H1 (cell line): ENCODE measurements around the gene GOLGA8J. TPM values are rescaled to one million over a fixed set of nuclear protein-coding genes. Genes with fewer than 3 reads are reported as not detected.

Experiments used
- CTCF ChIA-PET: fragments of 300-600 bp; sonication (Branson Sonifier 250); formaldehyde crosslinking; loops from one replicate; lab custom pipeline; 2021; ENCODE audit not compliant: partially characterized antibody; lab: Charles Lee
- POLR2A ChIA-PET: fragments of 300-600 bp; sonication (Branson Sonifier 250); formaldehyde crosslinking; loops from one replicate; lab custom pipeline; 2021; ENCODE audit warnings: inconsistent platforms; ENCODE audit not compliant: partially characterized antibody; lab: Charles Lee
- DNase-seq, 2 experiments: peaks; one replicate each; pipeline versions ENCODE4 v3.0.0 to v3.0.0-alpha.2; 2010 to 2022; ENCODE audit warnings: low spot score in 2 of 2, low read depth in 1 of 2, mixed read lengths in 1 of 2
- FAIRE-seq: peaks from 2 replicates; lab custom pipeline; 2011; peaks lifted over from hg19 to GRCh38; lab: Jason Lieb, UNC
- H2AFZ ChIP-seq: 2 replicates; pipeline ENCODE4 v1.8.1; 2012; ENCODE audit warnings: low read length, inconsistent platforms
- H2AK5ac ChIP-seq: 2 replicates; pipeline ENCODE4 v1.6.1; 2013; ENCODE audit warnings: low read depth, low read length
- H2BK120ac ChIP-seq: replicated peaks from 2 replicates; pipeline ENCODE3; 2013; ENCODE audit warnings: low read depth, low read length, inconsistent platforms
- H2BK12ac ChIP-seq: 2 replicates; pipeline ENCODE4 v1.6.1; 2013; ENCODE audit warnings: low read depth, low read length
- H2BK15ac ChIP-seq: 2 replicates; pipeline ENCODE4 v1.6.1; 2013; ENCODE audit warnings: low read length
- H2BK20ac ChIP-seq: 2 replicates; pipeline ENCODE4 v1.6.1; 2013; ENCODE audit warnings: low read length
- H2BK5ac ChIP-seq: 2 replicates; pipeline ENCODE4 v1.6.1; 2013; ENCODE audit warnings: low read depth, low read length
- H3K14ac ChIP-seq: 2 replicates; pipeline ENCODE4 v1.6.1; 2013; ENCODE audit warnings: inconsistent platforms; ENCODE audit not compliant: insufficient read length
- H3K18ac ChIP-seq: 2 replicates; pipeline ENCODE4 v1.6.1; 2013; ENCODE audit warnings: low read length; ENCODE audit errors: extremely low read depth
- H3K23ac ChIP-seq: 2 replicates; pipeline ENCODE4 v1.6.1; 2013; ENCODE audit warnings: inconsistent platforms; ENCODE audit not compliant: insufficient read length
- H3K23me2 ChIP-seq: 2 replicates; pipeline ENCODE4 v1.6.1; 2013; ENCODE audit warnings: low read depth, low read length
- H3K27ac ChIP-seq: 2 replicates; pipeline ENCODE4 v1.6.1; 2011; ENCODE audit warnings: low read depth, low read length, inconsistent platforms
- H3K27me3 ChIP-seq, 4 experiments: replicated peaks in 1 of 4; 1 replicate in 1 of 4; 2 replicates in 3 of 4; pipeline versions ENCODE4 v1.6.1 to v1.8.1; 2011 to 2013; ENCODE audit warnings: low read length in 3 of 4, mild to moderate bottlenecking in 3 of 4, inconsistent platforms in 2 of 4, mixed read lengths in 2 of 4, moderate library complexity in 1 of 4; ENCODE audit not compliant: control insufficient read depth in 3 of 4, insufficient read depth in 3 of 4; ENCODE audit errors: extremely low read depth in 1 of 4
- H3K36me3 ChIP-seq, 4 experiments: 2 replicates each; pipeline versions ENCODE4 v1.6.1 to v1.8.1; 2011 to 2013; ENCODE audit warnings: mild to moderate bottlenecking in 4 of 4, low read length in 3 of 4, moderate library complexity in 2 of 4, control low read depth in 1 of 4, inconsistent platforms in 1 of 4; ENCODE audit not compliant: insufficient read depth in 4 of 4, control insufficient read depth in 2 of 4
- H3K4ac ChIP-seq: replicated peaks from 2 replicates; pipeline ENCODE3; 2013; ENCODE audit warnings: low read length, low read depth, mixed read lengths, inconsistent platforms; ENCODE audit not compliant: insufficient read length
- H3K4me1 ChIP-seq, 4 experiments: replicated peaks in 1 of 4; 1 replicate in 1 of 4; 2 replicates in 3 of 4; pipeline versions ENCODE4 v1.6.1 to v1.8.1; 2011 to 2013; ENCODE audit warnings: low read length in 3 of 4, inconsistent platforms in 2 of 4, mixed read lengths in 1 of 4; ENCODE audit not compliant: insufficient read depth in 4 of 4, control insufficient read depth in 3 of 4
- H3K4me2 ChIP-seq, 2 experiments: 2 replicates each; pipeline versions ENCODE4 v1.6.1 to v1.8.1; 2011 to 2013; ENCODE audit warnings: low read depth in 2 of 2, low read length in 2 of 2, control low read depth in 1 of 2, inconsistent platforms in 1 of 2, mild to moderate bottlenecking in 1 of 2; ENCODE audit not compliant: insufficient read depth in 1 of 2
- H3K4me3 ChIP-seq, 4 experiments: fragments of 200-600, 300-600 bp in 1 of 4; sonication (generic), shearing (Covaris generic), sonication (Bioruptor Twin) in 1 of 4; 2 replicates each; pipeline versions ENCODE4 v1.5.1 to v1.8.1; 2011 to 2016; ENCODE audit warnings: low read length in 4 of 4, low read depth in 3 of 4, control low read depth in 2 of 4, inconsistent platforms in 2 of 4, mild to moderate bottlenecking in 2 of 4, mixed read lengths in 1 of 4, moderate library complexity in 1 of 4; ENCODE audit not compliant: insufficient read depth in 2 of 4; ENCODE audit errors: extremely low read depth in 1 of 4
- H3K56ac ChIP-seq: replicated peaks from 2 replicates; pipeline ENCODE3; 2013; ENCODE audit warnings: low read depth, mild to moderate bottlenecking, mixed read lengths, low read length, inconsistent platforms; ENCODE audit not compliant: insufficient read length
- H3K79me1 ChIP-seq: 2 replicates; pipeline ENCODE4 v1.6.1; 2013; ENCODE audit warnings: low read depth, low read length, control low read depth
- H3K79me2 ChIP-seq, 2 experiments: 2 replicates each; pipeline versions ENCODE4 v1.6.1 to v1.8.1; 2012 to 2013; ENCODE audit warnings: low read length in 2 of 2, mild to moderate bottlenecking in 2 of 2, inconsistent platforms in 1 of 2; ENCODE audit not compliant: insufficient read depth in 2 of 2, control insufficient read depth in 1 of 2
- H3K9ac ChIP-seq, 4 experiments: replicated peaks in 1 of 4; 1 replicate in 1 of 4; 2 replicates in 3 of 4; pipeline versions ENCODE4 v1.6.1 to v1.8.1; 2011 to 2013; ENCODE audit warnings: low read depth in 3 of 4, low read length in 3 of 4, control low read depth in 2 of 4, mild to moderate bottlenecking in 2 of 4, moderate library complexity in 2 of 4, inconsistent platforms in 1 of 4; ENCODE audit errors: extremely low read depth in 1 of 4
- H3K9me3 ChIP-seq, 2 experiments: 2 replicates each; pipeline versions ENCODE4 v1.6.1 to v1.8.1; 2012 to 2013; ENCODE audit warnings: mild to moderate bottlenecking in 2 of 2, moderate library complexity in 2 of 2, control low read depth in 1 of 2, inconsistent platforms in 1 of 2, low read depth in 1 of 2, low read length in 1 of 2, mixed read lengths in 1 of 2; ENCODE audit not compliant: insufficient read depth in 2 of 2
- H4K20me1 ChIP-seq, 2 experiments: replicated peaks in 1 of 2; 2 replicates each; pipeline versions ENCODE3 to v1.8.1; 2011 to 2013; ENCODE audit warnings: inconsistent platforms in 2 of 2, low read length in 2 of 2, mild to moderate bottlenecking in 1 of 2; ENCODE audit not compliant: insufficient read depth in 2 of 2, control insufficient read depth in 1 of 2
- H4K5ac ChIP-seq: 2 replicates; pipeline ENCODE4 v1.6.1; 2013; ENCODE audit warnings: low read length, low read depth, mixed read lengths, inconsistent platforms; ENCODE audit not compliant: insufficient read length
- H4K8ac ChIP-seq: 2 replicates; pipeline ENCODE4 v1.8.0; 2013; ENCODE audit warnings: mild to moderate bottlenecking, moderate library complexity, low read length, inconsistent platforms; ENCODE audit not compliant: insufficient read depth; ENCODE audit errors: extremely low read depth
- H4K91ac ChIP-seq: replicated peaks from 2 replicates; pipeline ENCODE3; 2013; ENCODE audit warnings: low read length, mixed read lengths, inconsistent platforms; ENCODE audit not compliant: insufficient read length
- CREB1 ChIP-seq: IDR thresholded peaks from 2 replicates; pipeline ENCODE4 v1.6.1; 2012; ENCODE audit warnings: inconsistent platforms
- CTCF ChIP-seq, 3 experiments: IDR thresholded peaks; 1 replicate in 2 of 3; 2 replicates in 1 of 3; pipeline versions ENCODE4 v1.5.1 to v1.6.1; 2011; ENCODE audit warnings: low read length in 3 of 3, mild to moderate bottlenecking in 3 of 3, inconsistent platforms in 2 of 3, low read depth in 1 of 3, moderate library complexity in 1 of 3; ENCODE audit not compliant: insufficient read depth in 1 of 3; ENCODE audit errors: control extremely low read depth in 1 of 3
- EGR1 ChIP-seq: IDR thresholded peaks from 2 replicates; pipeline ENCODE4 v1.6.1; 2011; ENCODE audit warnings: low read depth, low read length, borderline replicate concordance
- EP300 ChIP-seq, 2 experiments: IDR thresholded peaks; 1 replicate in 1 of 2; 2 replicates in 1 of 2; pipeline ENCODE4 v1.6.1; 2011 to 2012; ENCODE audit warnings: low read depth in 2 of 2, low read length in 2 of 2, mild to moderate bottlenecking in 2 of 2, borderline replicate concordance in 1 of 2, inconsistent platforms in 1 of 2, moderate library complexity in 1 of 2
- GTF2F1 ChIP-seq: IDR thresholded peaks from 2 replicates; pipeline ENCODE4 v1.6.1; 2012; ENCODE audit warnings: low read depth, low read length, improper control_type of control experiment, borderline replicate concordance
- JUN ChIP-seq: IDR thresholded peaks from 2 replicates; pipeline ENCODE4 v1.6.1; 2011; ENCODE audit warnings: low read depth, mild to moderate bottlenecking, improper control_type of control experiment, low read length
- KDM4A ChIP-seq: IDR thresholded peaks from one replicate; pipeline ENCODE4 v1.7.1; 2012; ENCODE audit warnings: low read depth, mild to moderate bottlenecking, moderate library complexity, low read length, inconsistent platforms; ENCODE audit not compliant: severe bottlenecking
- PHF8 ChIP-seq: fragments of 200-600 bp; sonication (generic); conservative IDR thresholded peaks from 2 replicates; pipeline ENCODE4 v1.7.1; 2012; ENCODE audit warnings: low read depth, mild to moderate bottlenecking, inconsistent platforms, low read length, moderate library complexity
- RNF2 ChIP-seq: fragments of 200-900, 300-1000 bp; sonication (generic); IDR thresholded peaks from 2 replicates; pipeline ENCODE4 v1.7.1; 2016; ENCODE audit warnings: borderline replicate concordance, low read depth, mild to moderate bottlenecking, antibody characterized with exemption, low read length; ENCODE audit not compliant: poor library complexity, severe bottlenecking; ENCODE audit errors: missing control alignments
- SP2 ChIP-seq: IDR thresholded peaks from 2 replicates; pipeline ENCODE4 v1.6.1; 2012; ENCODE audit warnings: mild to moderate bottlenecking, low read length, inconsistent platforms
- SRF ChIP-seq: IDR thresholded peaks from 2 replicates; pipeline ENCODE4 v1.6.1; 2011; ENCODE audit warnings: mild to moderate bottlenecking, low read depth, low read length, moderate library complexity
- WGBS, 2 experiments: shearing (Covaris generic) in 1 of 2; methylation state at CpG; one replicate each; pipeline versions ENCODE4 v1.1.6 to v1.1.7; 2013 to 2015; ENCODE audit warnings: low lambda C conversion rate in 2 of 2, mixed read lengths in 2 of 2, inconsistent platforms in 1 of 2, low coverage in 1 of 2, missing lambda C conversion rate in 1 of 2; ENCODE audit not compliant: insufficient replicate concordance in 2 of 2, insufficient coverage in 1 of 2, insufficient read length in 1 of 2; ENCODE audit errors: extremely low coverage in 1 of 2, missing lambda C conversion rate in 1 of 2; 5-methylcytosine and 5-hydroxymethylcytosine counted together
- polyA plus RNA-seq, 7 experiments: library from polyadenylated mRNA; depleted of rRNA in 3 of 7; stranded (reverse) in 5 of 7; unstranded in 2 of 7; fragments of >200 nt in 5 of 7; fragments of 200-250 nt in 2 of 7; gene quantifications; 1 replicate in 5 of 7; 2 replicates in 1 of 7; 4 replicates in 1 of 7; pipeline versions ENCODE4 v1.2.1 to v1.2.3, GENCODE V29; 2011 to 2013; ENCODE audit warnings: missing spikeins in 2 of 7, mixed read lengths in 2 of 7
- total RNA-seq: library from RNA; stranded (reverse); fragmentation: NEBNext Ultra II Directional; extraction: Animal tissue kit (Norgen Biotek cat#: 25700); gene quantifications from 2 replicates; pipeline ENCODE4 v1.2.1, GENCODE V29; 2021

GOLGA8J gene
- total and polyA plus RNA-seq, 2 of the 8 experiments (the other 6 are each of a cell fraction or from before 2014, with no cell fraction given), result not detected

GRCh38 chr15:30043211-30043655 is 39.5 kb upstream of the GOLGA8J start:
- Histone ChIP-seq H3K27ac (no peak overlapping the region), H3K4ac (no peak overlapping the region), H3K36me3 (no peaks in the 10 kb centered on the region), H4K8ac (no peak overlapping the region), H3K9me3 (no peaks in the 10 kb centered on the region), H4K91ac (no peak overlapping the region), H2BK12ac (no peak overlapping the region), H4K5ac (no peak overlapping the region), H3K4me3 (no peak overlapping the region), H3K79me1 (no peaks in the 10 kb centered on the region), H2BK120ac (no peak overlapping the region), H3K56ac (no peak overlapping the region), H2BK5ac (no peak overlapping the region), H2BK15ac (no peak overlapping the region), H2AFZ (no peak overlapping the region), H2AK5ac (no peak overlapping the region), H3K23ac (no peak overlapping the region), H3K4me2 (no peak overlapping the region), H3K4me1 (peaks cover 0 to 6% (median 3%) of the 10 kb centered on the region in 4 experiments; a peak in 6 of 7 replicates), H3K23me2 (no peaks in the 10 kb centered on the region), H4K20me1 (no peaks in the 10 kb centered on the region), H3K9ac (no peak overlapping the region), H3K18ac (no peak overlapping the region), H3K79me2 (no peaks in the 10 kb centered on the region), H3K14ac (no peak overlapping the region), H3K27me3 (no peaks in the 10 kb centered on the region), H2BK20ac (no peak overlapping the region)
- WGBS, 2 experiments, result 82% methylated on average over 2 of the region's 2 CpGs; no CpG with 5 or more reads in 1 of the 2 experiments
- FAIRE-seq (no peak), DNase-seq (no peak)
- POLR2A ChIA-PET, result no interaction called here
- CTCF ChIA-PET, result interaction anchor here (1.1 kb wide), 1 partner anchor 118 kb away, joined by 4 read pairs; no protein-coding TSS in a partner anchor
- TF ChIP-seq RNF2, result no peak
- no peak for TF ChIP-seq SRF
- no peak for TF ChIP-seq PHF8
- no peak for TF ChIP-seq EGR1
- no peak for TF ChIP-seq GTF2F1
- no peak for TF ChIP-seq KDM4A
- no peak for TF ChIP-seq SP2
- no peak for TF ChIP-seq CTCF (IDR thresholded peaks at IDR 0.05; ENCODE audit: control extremely low read depth in 1 of 3, insufficient read depth in 1 of 3, low read depth in 1 of 3, low read length in 3 of 3)
- TF ChIP-seq CREB1, result no peak
- no peak for TF ChIP-seq EP300 (IDR thresholded peaks at IDR 0.05; ENCODE audit: borderline replicate concordance in 1 of 2, low read depth in 2 of 2, low read length in 2 of 2)
- no peak for TF ChIP-seq JUN
